Ureter (tissue), 1 donor: ENCODE data around the gene CALR3. TPM values are rescaled to one million over a fixed set of nuclear protein-coding genes. Genes with fewer than 3 reads are reported as not detected.
"Not testable (repeated sequence)": the region's sequence is repeated elsewhere in the genome, so short reads cannot be mapped to it uniquely, and the experiment has no call there.

Experiments
- DNase-seq: peaks from one replicate; pipeline ENCODE4 v3.0.0-alpha.2; 2020; ENCODE audit warnings: low spot score
- total RNA-seq: library from RNA; stranded (reverse); gene quantifications from one replicate; pipeline ENCODE4 v1.2.4, GENCODE V29; 2023
- donor health status: DM: yes; HTN: yes; CAD: no.

The CALR3 gene
- total RNA-seq, 1 donor from 2014 or later, result not detected

DNA sequence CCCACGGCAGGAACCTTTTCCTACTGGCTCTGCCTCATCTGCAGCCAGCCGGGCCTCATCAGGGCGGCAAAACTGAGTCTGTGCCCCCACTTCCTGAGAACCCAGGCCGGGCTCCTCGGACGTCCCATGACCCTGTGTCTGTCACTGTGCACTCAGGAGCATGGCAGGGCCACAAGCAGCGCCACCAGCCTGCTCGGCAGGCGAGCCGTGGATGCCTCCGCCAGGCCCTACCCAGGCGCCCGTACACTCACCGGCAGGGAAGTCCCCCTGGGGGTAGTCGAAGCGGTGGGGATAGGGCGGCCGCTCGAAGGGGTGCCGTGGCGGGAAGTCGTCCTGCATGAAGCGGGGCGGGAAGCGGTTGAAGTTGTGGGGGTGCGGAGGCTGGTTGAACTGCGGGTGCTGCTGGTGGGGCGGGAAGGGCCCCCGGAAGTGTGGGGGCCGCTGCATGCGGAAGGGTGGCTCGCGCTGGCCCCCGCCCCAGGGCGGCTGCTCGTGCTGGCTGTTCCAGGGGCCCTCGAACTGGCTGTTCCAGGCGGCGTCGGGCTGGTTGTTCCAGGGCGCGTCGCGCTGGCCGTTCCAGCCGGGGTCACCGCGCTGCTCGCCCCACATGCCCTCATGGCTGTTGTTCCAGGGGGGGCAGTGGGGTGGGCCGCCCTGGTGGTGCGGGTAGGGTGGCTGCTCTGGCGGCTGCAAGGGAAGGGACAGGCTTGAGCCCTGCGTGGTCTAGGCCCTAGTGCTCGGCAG lies 29.2 kb upstream of the CALR3 start:
- DNase-seq, result no peak

- no peak for DNase-seq
These were observed 26.8 kb upstream of the CALR3 start for GRCh38 chr19:16522559-16523377.

DNA sequence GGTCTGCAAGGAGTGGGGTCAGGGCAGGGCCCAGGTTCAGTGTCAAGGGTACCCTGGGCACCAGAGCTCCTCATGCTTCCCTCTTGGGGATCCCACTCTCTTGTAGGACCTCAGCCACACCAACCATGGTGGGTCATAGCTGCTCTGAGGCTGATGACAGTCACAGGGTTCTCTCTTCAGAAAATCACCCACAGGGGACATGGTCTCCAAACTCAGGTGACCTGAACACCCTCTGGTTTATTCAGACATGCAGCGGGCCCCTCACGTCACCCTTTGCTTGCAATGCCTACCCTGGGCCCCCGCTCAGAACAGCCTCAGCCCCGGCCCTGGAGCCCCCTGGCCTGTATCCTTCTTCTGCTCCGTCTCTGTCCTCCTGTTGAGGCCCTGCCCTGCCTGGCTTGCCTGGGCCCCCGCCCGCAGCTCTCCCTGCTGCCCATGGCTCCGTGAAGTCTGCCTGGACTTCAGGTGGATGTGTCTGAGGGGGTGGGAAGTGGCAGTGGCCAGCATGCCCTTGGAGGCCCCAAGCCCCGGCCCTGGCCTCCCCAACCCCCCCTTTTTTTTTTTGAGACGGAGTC lies 25.8 kb upstream of the CALR3 start:
- no peak for DNase-seq

- DNase-seq, result no peak
These were observed 25.1 kb upstream of the CALR3 start for GRCh38 chr19:16520986-16521624.

- no peak for DNase-seq
These were observed 24.4 kb upstream of the CALR3 start for GRCh38 chr19:16520074-16520973.

DNA sequence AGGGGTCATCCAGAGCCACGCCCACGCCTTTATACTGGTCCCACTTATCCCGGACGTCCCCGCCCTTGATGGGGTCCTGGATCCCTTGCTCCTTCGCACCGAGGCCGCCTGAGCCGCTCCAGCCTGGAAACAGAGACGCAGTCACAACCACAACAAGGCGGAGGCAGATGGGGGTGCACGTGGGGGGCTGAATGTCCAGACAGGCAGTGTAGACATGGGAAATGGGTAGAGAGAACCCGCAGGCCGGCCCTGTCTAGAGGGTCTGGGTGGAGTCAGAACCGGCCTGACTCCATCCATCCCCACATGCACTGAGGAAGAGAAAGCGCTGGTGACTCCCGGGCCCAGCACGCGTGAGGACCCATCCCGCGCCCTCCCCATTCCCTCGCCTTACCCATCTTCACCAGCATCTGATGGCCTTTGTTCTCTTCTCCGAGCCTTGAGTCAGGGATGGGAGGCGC lies 23.3 kb upstream of the CALR3 start:
- no peak for DNase-seq

DNA sequence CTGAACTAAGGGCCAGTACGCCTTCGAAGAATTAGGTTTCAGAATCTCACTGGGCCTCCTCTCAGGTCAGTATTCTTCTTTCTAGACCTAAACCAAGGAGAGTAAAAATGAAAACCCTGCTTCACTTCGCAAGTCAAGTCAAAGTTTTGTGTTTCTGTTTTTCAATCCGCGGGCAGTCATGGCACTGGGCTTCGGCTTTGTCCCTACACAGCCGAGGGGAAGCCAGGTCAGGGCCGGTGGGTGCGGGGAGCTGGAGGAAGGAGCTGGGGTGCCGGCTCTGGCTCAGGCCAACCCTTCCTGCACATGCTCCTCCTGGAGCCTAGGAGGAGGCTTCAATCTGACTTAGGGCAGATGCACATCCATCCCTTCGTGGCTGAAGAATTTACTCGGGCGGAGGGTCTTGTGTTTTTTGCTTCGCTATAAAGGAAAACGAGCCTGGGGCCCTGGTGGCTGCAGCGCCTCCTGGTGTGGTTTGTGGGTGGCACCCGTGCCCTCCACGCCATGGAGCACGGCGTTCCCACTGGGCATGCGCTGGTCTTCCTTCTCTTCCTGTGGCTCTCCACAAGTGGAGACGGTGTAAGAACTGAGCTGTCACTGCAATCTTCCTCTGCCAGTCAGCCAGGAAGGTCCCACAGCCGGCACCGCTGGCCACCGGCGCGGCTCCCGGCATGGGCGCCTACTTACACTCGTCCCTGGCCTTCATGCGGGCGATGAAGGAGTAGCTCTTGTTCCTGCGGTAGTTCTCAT lies 22.7 kb upstream of the CALR3 start:
- no peak for DNase-seq

- DNase-seq, result no peak
These were observed 22.1 kb upstream of the CALR3 start for GRCh38 chr19:16518061-16518460.

DNA sequence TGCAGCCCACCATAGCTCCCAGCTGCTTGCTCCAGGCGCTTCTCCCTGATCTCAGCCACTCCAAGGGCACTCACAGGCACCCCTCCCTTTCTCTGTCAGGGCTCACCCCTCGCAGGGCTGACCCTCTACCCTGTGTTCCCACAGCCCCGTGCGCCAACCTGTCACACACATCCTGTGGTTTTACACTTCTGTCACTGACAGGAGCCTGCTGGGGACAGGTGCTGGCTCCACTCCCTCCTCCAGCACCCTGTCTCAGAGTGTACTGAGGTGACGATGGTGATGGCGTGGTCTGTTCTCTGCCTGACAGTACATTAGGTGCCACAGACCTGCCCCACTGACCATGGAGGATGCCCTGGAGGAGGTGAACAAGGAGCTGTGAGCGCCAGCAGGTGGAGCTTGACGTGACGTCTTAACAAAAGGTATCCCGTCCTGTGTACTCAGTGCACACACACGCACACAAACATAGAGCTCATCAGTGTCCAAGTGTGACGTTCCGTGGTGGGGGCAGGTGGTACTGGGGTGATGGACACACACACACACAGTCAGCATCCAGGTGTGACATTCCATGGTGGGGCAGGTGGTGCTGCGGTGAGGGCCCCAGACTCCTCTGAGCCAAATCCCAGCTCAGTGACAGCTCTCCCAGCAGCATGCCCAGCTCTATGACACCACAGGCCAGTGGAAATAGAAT lies 21.1 kb upstream of the CALR3 start:
- DNase-seq, result no peak

DNA sequence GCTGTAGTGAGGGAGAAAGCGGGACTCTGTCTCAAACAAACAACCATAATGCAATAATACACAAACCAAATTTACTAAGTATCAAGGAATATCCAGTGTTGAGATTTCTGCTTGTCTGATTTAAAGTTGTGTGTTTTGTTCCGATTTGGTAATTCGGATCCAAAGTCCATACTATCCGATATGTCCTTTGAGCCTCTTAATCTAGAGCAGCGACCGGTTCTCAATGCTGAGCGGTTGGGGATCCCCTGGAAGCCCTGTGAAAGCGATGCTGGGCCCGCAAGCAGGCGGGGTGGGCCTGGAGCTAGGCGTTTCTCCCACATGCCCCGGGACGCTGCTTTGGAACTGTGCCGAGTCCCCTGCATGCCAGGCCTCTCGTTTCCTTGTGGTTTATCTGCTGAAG lies 20.4 kb upstream of the CALR3 start:
- no peak for DNase-seq

DNA sequence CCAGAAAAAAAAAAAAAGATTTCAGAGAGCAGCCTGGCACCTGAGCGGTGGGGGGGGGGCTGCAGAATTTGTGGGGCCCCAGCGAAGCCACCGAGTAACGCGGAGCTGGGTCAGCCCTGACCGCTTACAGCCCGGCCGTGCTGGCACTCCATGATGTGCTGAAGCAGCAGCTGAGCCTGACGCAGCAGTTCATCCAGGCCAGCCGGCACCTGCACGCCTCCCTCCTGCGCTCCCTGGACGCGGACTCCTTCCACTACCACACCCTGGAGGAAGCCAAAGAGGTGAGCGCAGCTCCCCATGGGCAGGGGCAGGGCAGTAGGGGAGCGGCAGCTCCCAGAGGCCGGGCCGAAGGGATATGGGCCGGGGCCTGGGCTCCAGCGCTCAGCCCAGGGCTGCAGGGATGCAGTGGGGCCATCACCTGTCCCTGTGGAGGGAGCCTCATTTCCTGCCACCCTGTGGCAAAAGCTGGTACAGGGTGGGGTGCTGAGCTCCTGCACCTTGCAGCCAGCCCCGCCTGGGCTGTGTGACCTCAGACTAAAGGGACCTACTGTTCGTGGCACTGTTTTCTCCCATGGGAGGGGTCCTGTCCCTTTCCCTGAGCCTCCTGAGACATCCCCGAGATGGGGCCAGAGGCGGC lies 18.5 kb upstream of the CALR3 start:
- DNase-seq, result no peak

GRCh38 chr19:16512611-16513010 lies 16.6 kb upstream of the CALR3 start:
- not testable (repeated sequence) for DNase-seq

GRCh38 chr19:16509141-16510061 lies 13.4 kb upstream of the CALR3 start:
- DNase-seq, result no peak

GRCh38 chr19:16508546-16508945 lies 12.6 kb upstream of the CALR3 start:
- DNase-seq, result no peak

- no peak for DNase-seq
These were observed 11.0 kb upstream of the CALR3 start for GRCh38 chr19:16506961-16507360.

DNA sequence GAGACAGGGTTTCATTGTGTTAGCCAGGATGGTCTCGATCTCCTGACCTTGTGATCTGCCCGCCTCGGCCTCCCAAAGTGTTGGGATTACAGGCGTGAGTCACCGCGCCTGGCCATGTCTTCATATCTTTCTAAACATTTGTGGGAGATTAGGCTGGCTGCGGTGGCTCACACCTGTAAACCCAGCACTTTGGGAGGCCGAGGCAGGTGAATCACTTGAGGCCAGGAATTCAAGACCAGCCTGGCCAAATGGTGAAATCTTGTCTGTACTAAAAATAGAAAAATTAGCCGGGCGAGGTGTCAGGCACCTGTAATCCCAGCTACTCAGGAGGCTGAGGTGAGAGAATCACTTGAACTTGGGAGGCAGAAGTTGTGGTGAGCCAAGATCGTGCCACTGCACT lies 10.2 kb upstream of the CALR3 start:
- DNase-seq, result not testable (repeated sequence)

DNA sequence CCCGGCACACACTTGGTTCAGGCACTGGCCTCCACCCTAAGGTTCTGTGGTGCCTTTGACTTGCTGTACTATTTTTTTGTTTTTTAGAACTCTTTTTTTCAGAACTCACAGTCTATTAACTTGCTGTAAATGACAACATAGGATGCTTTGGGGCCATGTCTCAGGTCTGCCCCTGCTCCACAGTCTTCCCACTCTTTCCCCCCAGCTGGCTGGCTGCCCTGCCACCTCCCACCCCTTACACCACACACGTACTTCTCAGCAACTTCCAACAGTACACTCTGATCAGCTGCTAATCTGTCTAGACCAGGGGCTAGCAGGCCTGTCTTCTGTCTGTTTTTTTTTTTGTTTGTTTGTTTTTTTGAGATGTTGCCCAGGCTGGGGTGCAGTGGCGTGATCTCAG lies 8.3 kb upstream of the CALR3 start:
- DNase-seq, result no peak

DNA sequence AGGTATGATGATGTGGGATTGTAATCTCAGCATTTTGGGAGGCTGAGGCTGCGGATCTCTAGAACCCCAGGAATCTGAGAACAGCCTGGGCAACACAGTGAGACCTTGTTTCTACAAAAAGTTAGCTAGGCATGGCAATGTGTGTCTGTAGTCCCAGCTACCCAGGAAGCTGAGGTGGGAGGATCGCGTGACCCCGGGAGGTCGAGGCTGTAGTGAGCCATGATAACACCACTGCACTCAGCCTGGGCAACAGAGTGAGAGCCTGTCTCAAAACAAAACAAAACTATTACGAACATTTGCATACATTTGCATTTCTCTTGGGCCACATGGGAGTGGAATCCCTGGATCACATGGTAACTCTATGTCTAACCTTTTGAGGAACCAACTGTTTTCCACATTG lies 1.9 kb upstream of the CALR3 start:
- no peak for DNase-seq
